Peyer's patch (tissue), 4 donors: ENCODE results near the gene KCNIP3. TPM values are rescaled to one million over a fixed set of nuclear protein-coding genes. Genes with fewer than 3 reads are reported as not detected.

ENCODE experiments used
- DNase-seq, 3 donors: peaks; one replicate each; pipeline ENCODE4 v3.0.0-alpha.2; 2017 to 2019
- H3K27ac ChIP-seq, 4 donors: fragments of 200-600 bp; sonication (generic); one replicate each; pipeline ENCODE4 v1.5.1; 2016 to 2019
- H3K27me3 ChIP-seq, 2 donors: fragments of 200-600 bp; sonication (generic); one replicate each; pipeline ENCODE4 v1.5.1; 2019
- H3K36me3 ChIP-seq, 3 donors: fragments of 200-600 bp; sonication (generic); one replicate each; pipeline ENCODE4 v1.5.1; 2016 to 2019
- H3K4me1 ChIP-seq, 4 donors: fragments of 200-600 bp; sonication (generic); one replicate each; pipeline ENCODE4 v1.5.1; 2016 to 2019
- H3K4me3 ChIP-seq, 4 donors: fragments of 200-600 bp; sonication (generic); 1 replicate in 3 of 4; 2 replicates in 1 of 4; pipeline ENCODE4 v1.5.1; 2016 to 2019; ENCODE audit warnings: mild to moderate bottlenecking in 1 of 4
- H3K9me3 ChIP-seq, 4 donors: fragments of 200-600 bp; sonication (generic); one replicate each; pipeline ENCODE4 v1.5.1; 2016 to 2019; ENCODE audit warnings: mild to moderate bottlenecking in 1 of 4
- CTCF ChIP-seq, 6 experiments: fragments of 450-650 bp in 4 of 6; fragments of 200-600 bp in 2 of 6; sonication (generic) in 1 of 6; IDR thresholded peaks; one replicate each; pipeline ENCODE4 v1.5.1; 2017 to 2019; ENCODE audit warnings: antibody characterized with exemption in 6 of 6, mild to moderate bottlenecking in 3 of 6, moderate library complexity in 1 of 6
- POLR2A ChIP-seq, 2 donors: fragments of 450-650 bp; IDR thresholded peaks; one replicate each; pipeline ENCODE4 v1.5.1; 2017; ENCODE audit warnings: antibody characterized with exemption in 2 of 2, mild to moderate bottlenecking in 2 of 2, moderate library complexity in 2 of 2
- total RNA-seq, 4 donors: library from RNA; depleted of rRNA; stranded (reverse); fragments of >200 nt; gene quantifications; one replicate each; pipeline ENCODE4 v1.1.0, GENCODE V29; 2016

Gene KCNIP3
- total RNA-seq, 4 donors from 2014 or later = 4.9 to 11.4 (median 7.2) TPM

DNA sequence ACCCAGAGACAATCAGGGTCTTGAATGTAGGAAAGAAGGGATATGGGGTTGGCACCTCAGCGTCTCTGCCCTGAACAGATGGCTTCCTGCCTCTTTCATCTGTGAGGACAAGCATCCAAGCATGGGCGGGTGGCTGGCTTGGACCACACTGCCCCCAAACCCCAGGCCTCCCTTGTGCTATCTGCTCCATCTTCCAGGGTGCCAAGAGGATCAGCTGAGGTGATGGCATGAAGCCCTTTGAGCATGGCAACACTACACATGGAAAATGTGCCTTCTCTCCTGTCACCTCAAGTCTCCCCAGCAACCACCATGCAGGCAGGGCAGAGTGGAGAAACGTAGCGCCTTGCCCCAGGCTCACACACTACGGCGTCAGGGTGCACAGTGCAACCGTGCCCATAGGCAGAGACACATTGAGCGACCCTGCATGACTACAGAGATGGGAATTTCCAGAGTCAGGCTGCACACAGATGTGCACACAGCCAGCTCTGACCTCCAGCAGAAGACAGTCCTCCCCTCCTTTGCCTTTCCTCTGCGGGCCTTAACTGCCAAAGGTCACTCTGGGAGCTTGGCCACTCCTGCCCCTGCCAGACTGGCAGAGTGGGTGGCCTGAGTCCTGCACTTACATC, 1.5 kb downstream of the KCNIP3 start:
- Histone ChIP-seq H3K27ac (no peak overlapping the region), H3K9me3 (no peaks in the 10 kb centered on the region), H3K4me3 (no peak overlapping the region), H3K36me3 (no peaks in the 10 kb centered on the region), H3K27me3 (no peaks in the 10 kb centered on the region), H3K4me1 (no peaks in the 10 kb centered on the region)
- TF ChIP-seq POLR2A (IDR thresholded peaks at IDR 0.05) = no peak
- no peak for TF ChIP-seq CTCF (IDR thresholded peaks at IDR 0.05)
- no peak for DNase-seq

DNA sequence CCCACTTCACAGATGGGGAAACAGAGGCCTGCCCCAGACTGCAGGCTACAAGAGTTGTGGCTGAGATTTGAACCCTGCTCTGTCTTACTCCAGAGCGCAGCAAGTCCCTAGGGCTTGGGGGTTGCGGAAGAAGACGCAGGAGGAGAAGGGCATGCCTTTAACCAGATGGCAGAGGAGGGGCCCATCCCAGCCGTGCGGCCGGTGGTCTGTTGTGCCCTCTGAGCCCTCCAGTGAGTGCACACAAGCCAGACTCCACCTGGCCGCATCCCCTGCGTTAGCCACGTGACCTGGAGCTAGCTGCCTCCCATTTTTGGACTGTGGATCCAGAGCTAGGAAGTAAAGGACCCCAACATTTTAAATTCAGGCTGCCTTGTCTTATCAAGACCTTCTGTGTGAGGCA, 2.8 kb downstream of the KCNIP3 start:
- Histone ChIP-seq H3K27me3 (no peaks in the 10 kb centered on the region), H3K27ac (no peak overlapping the region), H3K36me3 (no peaks in the 10 kb centered on the region), H3K9me3 (no peaks in the 10 kb centered on the region), H3K4me1 (no peaks in the 10 kb centered on the region), H3K4me3 (no peak overlapping the region)
- TF ChIP-seq POLR2A (IDR thresholded peaks at IDR 0.05) (no peak), CTCF (IDR thresholded peaks at IDR 0.05) (no peak)
- DNase-seq = no peak

DNA sequence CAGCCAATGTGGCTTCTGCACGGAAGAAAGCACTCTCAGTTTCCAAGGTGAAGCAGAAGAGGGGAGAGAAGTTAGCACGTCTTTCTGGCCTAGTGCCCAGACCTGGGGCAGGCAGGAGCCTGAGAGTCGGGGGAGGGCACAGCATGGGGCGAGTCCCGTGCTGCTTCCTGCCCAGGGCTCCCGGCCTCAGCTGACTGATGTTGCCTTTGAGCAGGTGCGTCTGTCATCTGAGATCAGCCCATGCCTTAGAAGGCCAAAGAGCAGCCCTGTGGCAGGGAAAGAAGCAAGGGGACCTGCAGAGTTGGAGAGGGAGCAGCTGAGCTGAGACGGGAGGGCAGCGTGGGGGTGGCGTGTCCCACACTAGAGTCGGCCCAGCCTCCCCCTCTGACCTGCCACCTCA, 3.3 kb downstream of the KCNIP3 start:
- no peak for TF ChIP-seq CTCF (IDR thresholded peaks at IDR 0.05)
- no peak for TF ChIP-seq POLR2A (IDR thresholded peaks at IDR 0.05)
- no peaks in the 10 kb centered on the region for H3K27me3 ChIP-seq
- DNase-seq = peak in 2 of 3 donors; percentile 51 to 62
- H3K36me3 ChIP-seq = no peaks in the 10 kb centered on the region
- no peaks in the 10 kb centered on the region for H3K9me3 ChIP-seq
- H3K4me3 ChIP-seq = no peak overlapping the region
- no peak overlapping the region for H3K27ac ChIP-seq
- no peaks in the 10 kb centered on the region for H3K4me1 ChIP-seq

DNA sequence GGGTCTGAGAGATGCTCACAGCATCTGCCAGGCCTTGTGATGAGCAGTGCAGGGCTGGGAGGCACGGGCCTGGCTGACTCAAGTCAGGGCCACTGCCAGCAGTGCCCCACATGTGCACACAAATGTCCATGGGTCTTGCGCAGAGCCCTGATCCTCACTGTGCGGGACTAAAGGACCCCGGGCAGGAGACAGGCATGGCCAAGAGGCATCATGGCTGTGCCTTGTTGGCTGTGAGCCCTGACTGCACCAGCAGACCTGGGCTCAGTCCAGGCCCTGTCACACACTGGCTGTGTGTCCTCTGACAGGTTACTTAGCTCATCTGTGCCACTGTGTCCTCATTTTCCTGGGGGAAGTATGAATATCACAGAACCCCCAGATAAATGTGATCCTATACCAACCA, 4.0 kb downstream of the KCNIP3 start:
- Histone ChIP-seq H3K4me1 (no peaks in the 10 kb centered on the region), H3K9me3 (no peaks in the 10 kb centered on the region), H3K4me3 (no peak overlapping the region), H3K27ac (no peak overlapping the region), H3K36me3 (no peaks in the 10 kb centered on the region), H3K27me3 (no peaks in the 10 kb centered on the region)
- no peak for TF ChIP-seq CTCF (IDR thresholded peaks at IDR 0.05)
- no peak for TF ChIP-seq POLR2A (IDR thresholded peaks at IDR 0.05)
- no peak for DNase-seq

DNA sequence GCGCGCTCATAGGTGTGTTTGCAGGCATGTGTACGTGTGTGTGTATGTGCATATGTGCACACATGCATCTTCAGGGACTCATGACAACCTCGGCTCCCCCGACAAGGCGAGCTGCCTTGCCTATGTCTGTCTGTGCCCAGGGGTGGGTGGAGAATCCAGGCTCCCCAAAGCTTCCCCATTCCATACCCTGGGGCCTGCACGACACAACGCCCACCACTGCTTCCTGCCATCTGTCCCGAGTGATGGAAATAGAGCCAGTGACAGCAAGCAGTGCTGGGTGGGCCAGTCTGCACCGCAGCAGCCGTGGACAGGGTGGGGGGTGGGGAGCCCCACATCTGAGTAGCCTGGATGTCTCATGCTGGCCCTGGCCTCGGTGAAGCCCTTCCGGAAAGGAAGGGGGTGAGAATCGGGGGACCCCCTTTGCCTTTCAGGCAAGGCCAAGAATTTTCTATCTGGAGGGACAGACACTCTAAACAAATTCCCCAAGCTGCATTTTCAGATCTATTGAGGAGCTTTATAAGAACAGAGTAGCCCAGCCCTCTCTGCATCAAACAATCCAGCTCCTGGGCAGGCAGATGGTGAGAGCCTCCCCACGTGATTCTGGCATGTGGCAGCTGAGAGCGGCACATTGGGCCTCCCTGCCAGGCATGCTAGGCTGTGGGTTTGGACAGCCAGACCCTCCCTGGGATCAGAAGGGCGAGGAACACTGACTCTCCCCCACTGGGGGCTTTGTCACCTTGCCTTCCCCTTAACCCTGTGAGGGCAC, 4.9 kb downstream of the KCNIP3 start:
- no peak for TF ChIP-seq CTCF (IDR thresholded peaks at IDR 0.05)
- no peak for TF ChIP-seq POLR2A (IDR thresholded peaks at IDR 0.05)
- Histone ChIP-seq H3K27ac (no peak overlapping the region), H3K36me3 (no peaks in the 10 kb centered on the region), H3K4me3 (no peak overlapping the region), H3K27me3 (no peaks in the 10 kb centered on the region), H3K9me3 (no peaks in the 10 kb centered on the region), H3K4me1 (no peaks in the 10 kb centered on the region)
- DNase-seq = no peak
